HG03175 (cell line): Measurements from ENCODE around the gene ADAM8.
"Not testable (repeated sequence)": the region's sequence is repeated elsewhere in the genome, so short reads cannot be mapped to it uniquely, and the experiment has no call there.

Experiments used
- ATAC-seq: cut with Tn5 transposase; IDR thresholded peaks from one replicate; pipeline ENCODE4 v1.9.1; 2021; ENCODE audit warnings: mild to moderate bottlenecking, moderate library complexity; ENCODE audit not compliant: unreplicated experiment

ADAM8 gene

GRCh38 chr10:133234796-133235195, 41.9 kb downstream of the ADAM8 start:
- not testable (repeated sequence) for ATAC-seq

GRCh38 chr10:133231946-133232574, 44.6 kb downstream of the ADAM8 start:
- ATAC-seq: no peak

- no peak for ATAC-seq
Measured at GRCh38 chr10:133231244-133231945, 45.3 kb downstream of the ADAM8 start.

GRCh38 chr10:133230387-133231195, 46.1 kb downstream of the ADAM8 start:
- ATAC-seq: no peak

GRCh38 chr10:133230044-133230361, 46.7 kb downstream of the ADAM8 start, which contains the start of gene UTF1:
Gene UTF1 (plus strand): TSS chr10:133230217. CDS start chr10:133230289, 72 bp downstream.
- ATAC-seq: no peak

- ATAC-seq: no peak
Measured at GRCh38 chr10:133229265-133230043, 47.2 kb downstream of the ADAM8 start.

GRCh38 chr10:133227256-133227655, 49.4 kb downstream of the ADAM8 start:
- ATAC-seq: no peak

- no peak for ATAC-seq
Measured at GRCh38 chr10:133226251-133226808, 50.3 kb downstream of the ADAM8 start.

GRCh38 chr10:133225707-133226191, 50.9 kb downstream of the ADAM8 start:
- no peak for ATAC-seq

GRCh38 chr10:133224756-133225372, 51.8 kb downstream of the ADAM8 start:
- ATAC-seq: no peak

- ATAC-seq: no peak
Measured at GRCh38 chr10:133224076-133224475, 52.6 kb downstream of the ADAM8 start.

GRCh38 chr10:133221756-133222155, 54.9 kb downstream of the ADAM8 start:
- not testable (repeated sequence) for ATAC-seq

- no peak for ATAC-seq
Measured at GRCh38 chr10:133221331-133221730, 55.3 kb downstream of the ADAM8 start.

- no peak for ATAC-seq
Measured at GRCh38 chr10:133219782-133220181, 56.9 kb downstream of the ADAM8 start.

- ATAC-seq: no peak
Measured at GRCh38 chr10:133218891-133219290, 57.8 kb downstream of the ADAM8 start.

GRCh38 chr10:133217800-133218589, 58.7 kb downstream of the ADAM8 start:
- no peak for ATAC-seq

- no peak for ATAC-seq
Measured at GRCh38 chr10:133216776-133217175, 59.9 kb downstream of the ADAM8 start.

GRCh38 chr10:133215586-133215985, 61.1 kb downstream of the ADAM8 start:
- no peak for ATAC-seq
